GM23338 (cell line): ENCODE data around the gene SMARCA5. TPM values are rescaled to one million over a fixed set of nuclear protein-coding genes. Genes with fewer than 3 reads are reported as not detected.

ENCODE experiments used
- ATAC-seq: fragments of 200-7000 bp; cut with Tn5 transposase; 3 replicates; pipeline ENCODE4 v1.9.1; 2020
- DNase-seq: peaks from one replicate; pipeline ENCODE4 v3.0.0-alpha.2; 2015; ENCODE audit warnings: low spot score
- H2AFZ ChIP-seq: fragments of 200-600 bp; sonication (generic); 2 replicates; pipeline ENCODE4 v1.8.0; 2016; ENCODE audit warnings: antibody characterized with exemption, mild to moderate bottlenecking, moderate library complexity
- H3F3A ChIP-seq: fragments of 200-600 bp; sonication (generic); replicated peaks from 2 replicates; pipeline ENCODE4 v1.8.0; 2017; ENCODE audit warnings: antibody characterized with exemption, mixed run types, low read depth
- H3K27ac ChIP-seq: fragments of 200-600 bp; sonication (generic); 2 replicates; pipeline ENCODE4 v1.6.1; 2016; ENCODE audit warnings: low read depth
- H3K27me3 ChIP-seq: fragments of 200-600 bp; sonication (generic); 2 replicates; pipeline ENCODE4 v1.8.0; 2016; ENCODE audit warnings: mild to moderate bottlenecking, mixed run types, moderate library complexity; ENCODE audit not compliant: insufficient read depth
- H3K36me3 ChIP-seq: fragments of 200-600 bp; sonication (generic); 2 replicates; pipeline ENCODE4 v1.8.0; 2016; ENCODE audit warnings: mild to moderate bottlenecking; ENCODE audit not compliant: insufficient read depth
- H3K4me1 ChIP-seq: fragments of 200-600 bp; sonication (generic); 2 replicates; pipeline ENCODE4 v1.8.0; 2016; ENCODE audit warnings: mild to moderate bottlenecking, moderate library complexity; ENCODE audit not compliant: insufficient read depth
- H3K4me2 ChIP-seq: fragments of 200-600 bp; sonication (generic); 2 replicates; pipeline ENCODE4 v1.7.1; 2017; ENCODE audit warnings: mixed run types
- H3K4me3 ChIP-seq: fragments of 200-600 bp; sonication (generic); 2 replicates; pipeline ENCODE4 v1.6.1; 2016; ENCODE audit warnings: mixed run types
- H3K79me2 ChIP-seq: fragments of 200-600 bp; sonication (generic); replicated peaks from 2 replicates; pipeline ENCODE4 v1.8.0; 2017; ENCODE audit warnings: mild to moderate bottlenecking; ENCODE audit not compliant: insufficient read depth
- H3K9me2 ChIP-seq: fragments of 200-600 bp; sonication (generic); 2 replicates; pipeline ENCODE4 v1.8.0; 2017; ENCODE audit not compliant: insufficient read depth
- H4K20me1 ChIP-seq: fragments of 200-600 bp; sonication (generic); replicated peaks from 2 replicates; pipeline ENCODE4 v1.8.0; 2017; ENCODE audit warnings: mild to moderate bottlenecking; ENCODE audit not compliant: insufficient read depth
- H3K27ac Mint-ChIP-seq: 2 replicates; pipeline ENCODE4 v1.8.0; 2020; ENCODE audit warnings: inconsistent platforms, mild to moderate bottlenecking, moderate library complexity, mixed read lengths
- H3K27me3 Mint-ChIP-seq: 3 replicates; pipeline ENCODE4 v1.8.0; 2022; ENCODE audit warnings: low read depth, mild to moderate bottlenecking, moderate library complexity, mixed read lengths, inconsistent platforms; ENCODE audit not compliant: insufficient read depth, poor library complexity
- H3K36me3 Mint-ChIP-seq: 3 replicates; pipeline ENCODE4 v1.8.0; 2021; ENCODE audit warnings: low read depth, mild to moderate bottlenecking, inconsistent platforms, moderate library complexity, mixed read lengths
- H3K4me1 Mint-ChIP-seq: 3 replicates; pipeline ENCODE4 v1.8.0; 2020; ENCODE audit warnings: mild to moderate bottlenecking, inconsistent platforms, mixed read lengths
- H3K4me3 Mint-ChIP-seq: 3 replicates; pipeline ENCODE4 v1.8.0; 2021; ENCODE audit warnings: moderate library complexity, mild to moderate bottlenecking, inconsistent platforms, mixed read lengths
- H3K9me3 Mint-ChIP-seq: 3 replicates; pipeline ENCODE4 v1.8.0; 2020; ENCODE audit warnings: moderate library complexity, mild to moderate bottlenecking, inconsistent platforms, mixed read lengths
- EZH2 ChIP-seq: fragments of 200-600 bp; sonication (generic); IDR thresholded peaks from one replicate; pipeline ENCODE4 v1.8.0; 2017; ENCODE audit warnings: antibody characterized with exemption, mild to moderate bottlenecking, low read depth; ENCODE audit not compliant: unreplicated experiment
- EZH2phosphoT487 ChIP-seq: fragments of 200-600 bp; sonication (generic); IDR thresholded peaks from one replicate; pipeline ENCODE4 v1.8.1; 2018; ENCODE audit warnings: antibody characterized with exemption; ENCODE audit not compliant: unreplicated experiment
- NANOG ChIP-seq: IDR thresholded peaks from 2 replicates; pipeline ENCODE4 v1.6.1; 2016; ENCODE audit warnings: antibody characterized with exemption, borderline replicate concordance
- POLR2AphosphoS5 ChIP-seq: IDR thresholded peaks from 2 replicates; pipeline ENCODE4 v1.6.1; 2016; ENCODE audit warnings: antibody characterized with exemption, low read depth
- STAT1 ChIP-seq: IDR thresholded peaks from one replicate; pipeline ENCODE4 v1.6.1; 2016; ENCODE audit warnings: antibody characterized with exemption; ENCODE audit not compliant: unreplicated experiment
- ZNF114 ChIP-seq: fragments of 250-450 bp; sonication (Bioruptor Pico); IDR thresholded peaks from 2 replicates; pipeline ENCODE4 v1.5.0; 2020; ENCODE audit warnings: mild to moderate bottlenecking, moderate library complexity
- ZNF331 ChIP-seq: fragments of 250-450 bp; sonication (Bioruptor Pico); IDR thresholded peaks from 2 replicates; pipeline ENCODE4 v1.5.0; 2020; ENCODE audit warnings: low read depth, mild to moderate bottlenecking, moderate library complexity
- polyA plus RNA-seq: library from polyadenylated mRNA; unstranded; fragments of >200 nt; fragmentation: Nextera tagmentation; extraction: Ambion mirVana; gene quantifications from 2 replicates; pipeline ENCODE4 v1.2.1, GENCODE V29; 2016
- total RNA-seq: library from RNA; depleted of rRNA; stranded (reverse); fragments of >200 nt; shearing (Covaris generic); gene quantifications from 2 replicates; pipeline ENCODE4 v1.2.3, GENCODE V29; 2014
- TF ChIP-seq, protein P1 (sequence below), 2 experiments: fragments of 200-600 bp in 1 of 2; sonication (generic) in 1 of 2; conservative IDR thresholded peaks; 2 replicates each; pipeline versions ENCODE4 v1.5.1 to v1.6.1; 2016 to 2017; ENCODE audit warnings: antibody characterized with exemption in 2 of 2, low read depth in 2 of 2, mild to moderate bottlenecking in 2 of 2, moderate library complexity in 1 of 2
- TF ChIP-seq, protein P2 (sequence below): IDR thresholded peaks from 2 replicates; pipeline ENCODE4 v1.6.1; 2016; ENCODE audit warnings: antibody characterized with exemption
- TF ChIP-seq, protein P3 (sequence below): IDR thresholded peaks from one replicate; pipeline ENCODE4 v1.6.1; 2018; ENCODE audit warnings: antibody characterized with exemption; ENCODE audit not compliant: unreplicated experiment
- TF ChIP-seq, protein P4 (sequence below): fragments of 250-450 bp; sonication (Bioruptor Pico); IDR thresholded peaks from 2 replicates; pipeline ENCODE4 v1.5.0; 2020; ENCODE audit warnings: mild to moderate bottlenecking, moderate library complexity

Gene SMARCA5
- total and polyA plus RNA-seq, 2 experiments from 2014 or later = 101 to 103 TPM

DNA sequence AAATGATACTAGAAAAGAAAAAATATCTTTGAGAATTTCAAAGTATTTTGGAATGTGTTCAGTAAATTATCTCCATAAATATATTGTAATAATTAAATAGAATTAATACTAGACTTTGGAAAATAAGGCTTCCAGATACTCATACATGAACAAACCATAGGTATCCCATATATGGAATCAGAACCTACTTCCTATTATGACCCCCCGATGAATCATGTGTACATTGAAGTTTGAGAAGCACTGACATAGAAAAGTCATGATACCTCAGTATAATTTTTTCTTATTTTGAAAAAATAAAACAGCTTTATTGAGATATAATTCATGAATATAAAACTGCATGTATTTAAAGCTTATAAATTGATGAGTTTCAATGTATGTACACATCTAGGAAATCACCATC, 27.2 kb upstream of the SMARCA5 start:
- DNase-seq = no peak
- H3K9me2 ChIP-seq = peaks cover 6% of the 10 kb centered on the region; the same call in 1 of the 2 replicates
- H3K4me1 ChIP-seq = no peaks in the 10 kb centered on the region
- no peaks in the 10 kb centered on the region for H3K4me1 Mint-ChIP-seq
- no peak for ATAC-seq
- H3K79me2 ChIP-seq = no peaks in the 10 kb centered on the region
- H3K36me3 Mint-ChIP-seq = no peaks in the 10 kb centered on the region
- no peak overlapping the region for H3K4me2 ChIP-seq
- H3K27ac Mint-ChIP-seq = no peak overlapping the region
- no peak for TF ChIP-seq EZH2phosphoT487
- TF ChIP-seq STAT1 = no peak
- TF ChIP-seq, protein P1, sequence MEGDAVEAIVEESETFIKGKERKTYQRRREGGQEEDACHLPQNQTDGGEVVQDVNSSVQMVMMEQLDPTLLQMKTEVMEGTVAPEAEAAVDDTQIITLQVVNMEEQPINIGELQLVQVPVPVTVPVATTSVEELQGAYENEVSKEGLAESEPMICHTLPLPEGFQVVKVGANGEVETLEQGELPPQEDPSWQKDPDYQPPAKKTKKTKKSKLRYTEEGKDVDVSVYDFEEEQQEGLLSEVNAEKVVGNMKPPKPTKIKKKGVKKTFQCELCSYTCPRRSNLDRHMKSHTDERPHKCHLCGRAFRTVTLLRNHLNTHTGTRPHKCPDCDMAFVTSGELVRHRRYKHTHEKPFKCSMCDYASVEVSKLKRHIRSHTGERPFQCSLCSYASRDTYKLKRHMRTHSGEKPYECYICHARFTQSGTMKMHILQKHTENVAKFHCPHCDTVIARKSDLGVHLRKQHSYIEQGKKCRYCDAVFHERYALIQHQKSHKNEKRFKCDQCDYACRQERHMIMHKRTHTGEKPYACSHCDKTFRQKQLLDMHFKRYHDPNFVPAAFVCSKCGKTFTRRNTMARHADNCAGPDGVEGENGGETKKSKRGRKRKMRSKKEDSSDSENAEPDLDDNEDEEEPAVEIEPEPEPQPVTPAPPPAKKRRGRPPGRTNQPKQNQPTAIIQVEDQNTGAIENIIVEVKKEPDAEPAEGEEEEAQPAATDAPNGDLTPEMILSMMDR (conservative IDR thresholded peaks at IDR 0.05; ENCODE audit: low read depth in 2 of 2) = no peak
- TF ChIP-seq, protein P2, sequence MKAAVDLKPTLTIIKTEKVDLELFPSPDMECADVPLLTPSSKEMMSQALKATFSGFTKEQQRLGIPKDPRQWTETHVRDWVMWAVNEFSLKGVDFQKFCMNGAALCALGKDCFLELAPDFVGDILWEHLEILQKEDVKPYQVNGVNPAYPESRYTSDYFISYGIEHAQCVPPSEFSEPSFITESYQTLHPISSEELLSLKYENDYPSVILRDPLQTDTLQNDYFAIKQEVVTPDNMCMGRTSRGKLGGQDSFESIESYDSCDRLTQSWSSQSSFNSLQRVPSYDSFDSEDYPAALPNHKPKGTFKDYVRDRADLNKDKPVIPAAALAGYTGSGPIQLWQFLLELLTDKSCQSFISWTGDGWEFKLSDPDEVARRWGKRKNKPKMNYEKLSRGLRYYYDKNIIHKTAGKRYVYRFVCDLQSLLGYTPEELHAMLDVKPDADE = no peak
- TF ChIP-seq, protein P3, sequence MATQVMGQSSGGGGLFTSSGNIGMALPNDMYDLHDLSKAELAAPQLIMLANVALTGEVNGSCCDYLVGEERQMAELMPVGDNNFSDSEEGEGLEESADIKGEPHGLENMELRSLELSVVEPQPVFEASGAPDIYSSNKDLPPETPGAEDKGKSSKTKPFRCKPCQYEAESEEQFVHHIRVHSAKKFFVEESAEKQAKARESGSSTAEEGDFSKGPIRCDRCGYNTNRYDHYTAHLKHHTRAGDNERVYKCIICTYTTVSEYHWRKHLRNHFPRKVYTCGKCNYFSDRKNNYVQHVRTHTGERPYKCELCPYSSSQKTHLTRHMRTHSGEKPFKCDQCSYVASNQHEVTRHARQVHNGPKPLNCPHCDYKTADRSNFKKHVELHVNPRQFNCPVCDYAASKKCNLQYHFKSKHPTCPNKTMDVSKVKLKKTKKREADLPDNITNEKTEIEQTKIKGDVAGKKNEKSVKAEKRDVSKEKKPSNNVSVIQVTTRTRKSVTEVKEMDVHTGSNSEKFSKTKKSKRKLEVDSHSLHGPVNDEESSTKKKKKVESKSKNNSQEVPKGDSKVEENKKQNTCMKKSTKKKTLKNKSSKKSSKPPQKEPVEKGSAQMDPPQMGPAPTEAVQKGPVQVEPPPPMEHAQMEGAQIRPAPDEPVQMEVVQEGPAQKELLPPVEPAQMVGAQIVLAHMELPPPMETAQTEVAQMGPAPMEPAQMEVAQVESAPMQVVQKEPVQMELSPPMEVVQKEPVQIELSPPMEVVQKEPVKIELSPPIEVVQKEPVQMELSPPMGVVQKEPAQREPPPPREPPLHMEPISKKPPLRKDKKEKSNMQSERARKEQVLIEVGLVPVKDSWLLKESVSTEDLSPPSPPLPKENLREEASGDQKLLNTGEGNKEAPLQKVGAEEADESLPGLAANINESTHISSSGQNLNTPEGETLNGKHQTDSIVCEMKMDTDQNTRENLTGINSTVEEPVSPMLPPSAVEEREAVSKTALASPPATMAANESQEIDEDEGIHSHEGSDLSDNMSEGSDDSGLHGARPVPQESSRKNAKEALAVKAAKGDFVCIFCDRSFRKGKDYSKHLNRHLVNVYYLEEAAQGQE = no peak
- no peak for TF ChIP-seq NANOG
- TF ChIP-seq POLR2AphosphoS5 = no peak
- TF ChIP-seq ZNF331 (CRISPR knock-in tag) = no peak
- TF ChIP-seq EZH2 = no peak
- TF ChIP-seq, protein P4, sequence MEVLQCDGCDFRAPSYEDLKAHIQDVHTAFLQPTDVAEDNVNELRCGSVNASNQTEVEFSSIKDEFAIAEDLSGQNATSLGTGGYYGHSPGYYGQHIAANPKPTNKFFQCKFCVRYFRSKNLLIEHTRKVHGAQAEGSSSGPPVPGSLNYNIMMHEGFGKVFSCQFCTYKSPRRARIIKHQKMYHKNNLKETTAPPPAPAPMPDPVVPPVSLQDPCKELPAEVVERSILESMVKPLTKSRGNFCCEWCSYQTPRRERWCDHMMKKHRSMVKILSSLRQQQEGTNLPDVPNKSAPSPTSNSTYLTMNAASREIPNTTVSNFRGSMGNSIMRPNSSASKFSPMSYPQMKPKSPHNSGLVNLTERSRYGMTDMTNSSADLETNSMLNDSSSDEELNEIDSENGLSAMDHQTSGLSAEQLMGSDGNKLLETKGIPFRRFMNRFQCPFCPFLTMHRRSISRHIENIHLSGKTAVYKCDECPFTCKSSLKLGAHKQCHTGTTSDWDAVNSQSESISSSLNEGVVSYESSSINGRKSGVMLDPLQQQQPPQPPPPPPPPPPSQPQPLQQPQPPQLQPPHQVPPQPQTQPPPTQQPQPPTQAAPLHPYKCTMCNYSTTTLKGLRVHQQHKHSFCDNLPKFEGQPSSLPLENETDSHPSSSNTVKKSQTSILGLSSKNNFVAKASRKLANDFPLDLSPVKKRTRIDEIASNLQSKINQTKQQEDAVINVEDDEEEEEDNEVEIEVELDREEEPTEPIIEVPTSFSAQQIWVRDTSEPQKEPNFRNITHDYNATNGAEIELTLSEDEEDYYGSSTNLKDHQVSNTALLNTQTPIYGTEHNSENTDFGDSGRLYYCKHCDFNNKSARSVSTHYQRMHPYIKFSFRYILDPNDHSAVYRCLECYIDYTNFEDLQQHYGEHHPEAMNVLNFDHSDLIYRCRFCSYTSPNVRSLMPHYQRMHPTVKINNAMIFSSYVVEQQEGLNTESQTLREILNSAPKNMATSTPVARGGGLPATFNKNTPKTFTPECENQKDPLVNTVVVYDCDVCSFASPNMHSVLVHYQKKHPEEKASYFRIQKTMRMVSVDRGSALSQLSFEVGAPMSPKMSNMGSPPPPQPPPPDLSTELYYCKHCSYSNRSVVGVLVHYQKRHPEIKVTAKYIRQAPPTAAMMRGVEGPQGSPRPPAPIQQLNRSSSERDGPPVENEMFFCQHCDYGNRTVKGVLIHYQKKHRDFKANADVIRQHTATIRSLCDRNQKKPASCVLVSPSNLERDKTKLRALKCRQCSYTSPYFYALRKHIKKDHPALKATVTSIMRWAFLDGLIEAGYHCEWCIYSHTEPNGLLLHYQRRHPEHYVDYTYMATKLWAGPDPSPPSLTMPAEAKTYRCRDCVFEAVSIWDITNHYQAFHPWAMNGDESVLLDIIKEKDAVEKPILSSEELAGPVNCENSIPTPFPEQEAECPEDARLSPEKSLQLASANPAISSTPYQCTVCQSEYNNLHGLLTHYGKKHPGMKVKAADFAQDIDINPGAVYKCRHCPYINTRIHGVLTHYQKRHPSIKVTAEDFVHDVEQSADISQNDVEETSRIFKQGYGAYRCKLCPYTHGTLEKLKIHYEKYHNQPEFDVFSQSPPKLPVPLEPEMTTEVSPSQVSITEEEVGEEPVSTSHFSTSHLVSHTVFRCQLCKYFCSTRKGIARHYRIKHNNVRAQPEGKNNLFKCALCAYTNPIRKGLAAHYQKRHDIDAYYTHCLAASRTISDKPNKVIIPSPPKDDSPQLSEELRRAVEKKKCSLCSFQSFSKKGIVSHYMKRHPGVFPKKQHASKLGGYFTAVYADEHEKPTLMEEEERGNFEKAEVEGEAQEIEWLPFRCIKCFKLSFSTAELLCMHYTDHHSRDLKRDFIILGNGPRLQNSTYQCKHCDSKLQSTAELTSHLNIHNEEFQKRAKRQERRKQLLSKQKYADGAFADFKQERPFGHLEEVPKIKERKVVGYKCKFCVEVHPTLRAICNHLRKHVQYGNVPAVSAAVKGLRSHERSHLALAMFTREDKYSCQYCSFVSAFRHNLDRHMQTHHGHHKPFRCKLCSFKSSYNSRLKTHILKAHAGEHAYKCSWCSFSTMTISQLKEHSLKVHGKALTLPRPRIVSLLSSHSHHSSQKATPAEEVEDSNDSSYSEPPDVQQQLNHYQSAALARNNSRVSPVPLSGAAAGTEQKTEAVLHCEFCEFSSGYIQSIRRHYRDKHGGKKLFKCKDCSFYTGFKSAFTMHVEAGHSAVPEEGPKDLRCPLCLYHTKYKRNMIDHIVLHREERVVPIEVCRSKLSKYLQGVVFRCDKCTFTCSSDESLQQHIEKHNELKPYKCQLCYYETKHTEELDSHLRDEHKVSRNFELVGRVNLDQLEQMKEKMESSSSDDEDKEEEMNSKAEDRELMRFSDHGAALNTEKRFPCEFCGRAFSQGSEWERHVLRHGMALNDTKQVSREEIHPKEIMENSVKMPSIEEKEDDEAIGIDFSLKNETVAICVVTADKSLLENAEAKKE = no peak
- TF ChIP-seq ZNF114 = no peak
- H3K27me3 ChIP-seq = no peaks in the 10 kb centered on the region
- no peak overlapping the region for H3K4me3 Mint-ChIP-seq
- no peak overlapping the region for H2AFZ ChIP-seq
- no peaks in the 10 kb centered on the region for H4K20me1 ChIP-seq
- H3K4me3 ChIP-seq = no peak overlapping the region
- no peaks in the 10 kb centered on the region for H3K36me3 ChIP-seq
- H3K27ac ChIP-seq = no peak overlapping the region
- no peaks in the 10 kb centered on the region for H3F3A ChIP-seq
- peaks cover 2% of the 10 kb centered on the region for H3K27me3 Mint-ChIP-seq
- no peaks in the 10 kb centered on the region for H3K9me3 Mint-ChIP-seq
